ENCODE data around the gene PDLIM7.

PDLIM7 gene

DNA sequence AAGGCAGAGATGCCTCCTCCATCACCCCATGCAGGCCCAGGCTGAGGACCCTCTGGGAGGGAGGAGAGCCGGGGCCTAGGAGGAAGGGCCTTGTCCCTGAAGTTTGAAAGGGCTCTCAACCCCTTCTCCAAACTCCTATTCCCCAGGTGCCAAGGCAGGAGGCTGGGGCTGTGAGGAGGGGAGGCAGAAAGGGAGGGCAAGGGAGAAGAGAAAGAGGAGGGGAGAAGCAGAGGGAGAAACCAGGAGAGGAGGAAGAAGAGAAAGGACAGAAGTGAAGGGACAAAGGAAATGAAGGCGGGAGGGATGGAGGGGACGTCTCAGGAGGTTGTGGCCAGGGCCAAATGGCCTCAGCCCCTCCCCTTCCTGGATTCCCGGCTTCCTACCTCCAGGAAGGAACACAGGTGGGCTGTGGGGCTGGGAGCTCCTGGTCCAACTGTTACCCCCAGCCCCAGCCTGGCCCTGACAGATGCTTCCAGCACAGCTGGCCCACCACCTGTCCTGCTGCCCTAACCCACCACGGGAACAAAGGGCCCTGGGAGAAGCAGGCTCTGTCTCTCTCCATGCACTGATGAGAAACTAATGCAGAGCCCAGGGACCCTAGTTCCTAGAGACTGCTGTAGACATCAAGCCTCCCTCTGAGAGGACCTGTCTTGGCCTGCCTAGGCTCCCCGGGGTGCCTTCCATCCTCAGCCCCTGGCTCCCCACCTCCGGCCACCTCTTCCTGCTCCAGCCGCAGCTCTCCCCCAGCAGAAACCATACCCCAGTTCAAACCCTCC, 27.5 kb downstream of the PDLIM7 start:
- no peak for DNase-seq (ENCODE audit: extremely low spot score)
- ChIA-PET POLR2A (interaction anchor here (1.1 kb wide), 2 partner anchors 12 to 27 kb away, joined by 3 to 5 read pairs; no protein-coding TSS in a partner anchor), CTCF (no interaction called here)
- TF ChIP-seq LEF1 (IDR thresholded peaks at IDR 0.05; ENCODE audit: borderline replicate concordance), result no peak

DNA sequence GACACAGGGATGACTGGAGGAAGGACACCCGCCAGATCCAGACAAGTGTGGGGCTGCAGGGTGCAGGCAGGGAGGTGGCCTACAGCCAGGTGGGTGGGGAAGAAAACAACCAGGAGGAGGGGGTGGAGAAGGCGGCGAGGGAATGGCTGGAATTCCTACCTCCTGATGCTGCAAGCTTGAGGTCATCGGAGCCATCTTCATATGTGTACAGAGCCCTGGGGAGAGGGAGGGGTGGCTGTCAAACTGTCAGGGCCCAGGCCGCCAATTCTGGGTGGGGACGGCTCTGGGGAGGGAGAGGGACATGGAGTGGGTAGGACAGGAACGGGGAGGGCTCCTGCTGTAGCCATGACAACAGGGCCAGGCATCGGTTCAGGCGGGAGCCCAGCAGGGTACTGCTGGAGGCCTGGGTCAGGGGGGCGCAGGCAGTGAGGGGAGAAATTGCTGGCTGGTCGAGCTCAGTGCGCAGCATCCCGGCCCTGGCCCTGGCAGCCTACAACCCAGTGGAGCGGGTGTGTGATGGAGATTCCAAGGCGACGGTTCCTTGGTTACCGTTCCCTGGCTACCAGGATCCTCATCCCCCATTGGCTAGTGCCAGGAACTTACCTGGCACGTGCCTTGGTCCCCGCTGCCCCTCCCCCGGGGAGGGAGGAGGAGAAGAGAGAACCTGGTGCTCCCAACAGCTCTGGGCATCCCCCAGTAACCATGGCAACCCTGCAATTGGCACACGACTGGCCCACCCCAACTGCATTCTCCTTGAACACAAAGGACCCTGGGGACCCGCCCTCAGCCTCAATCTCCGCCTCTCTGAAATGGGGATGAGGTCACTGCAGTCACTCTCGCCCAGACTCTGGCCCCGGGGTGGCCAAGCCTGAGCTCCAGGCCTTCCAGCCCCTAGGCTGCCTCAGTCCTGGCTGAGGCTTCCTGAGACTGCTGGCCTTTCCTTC, 28.4 kb downstream of the PDLIM7 start:
- TF ChIP-seq, protein P1, sequence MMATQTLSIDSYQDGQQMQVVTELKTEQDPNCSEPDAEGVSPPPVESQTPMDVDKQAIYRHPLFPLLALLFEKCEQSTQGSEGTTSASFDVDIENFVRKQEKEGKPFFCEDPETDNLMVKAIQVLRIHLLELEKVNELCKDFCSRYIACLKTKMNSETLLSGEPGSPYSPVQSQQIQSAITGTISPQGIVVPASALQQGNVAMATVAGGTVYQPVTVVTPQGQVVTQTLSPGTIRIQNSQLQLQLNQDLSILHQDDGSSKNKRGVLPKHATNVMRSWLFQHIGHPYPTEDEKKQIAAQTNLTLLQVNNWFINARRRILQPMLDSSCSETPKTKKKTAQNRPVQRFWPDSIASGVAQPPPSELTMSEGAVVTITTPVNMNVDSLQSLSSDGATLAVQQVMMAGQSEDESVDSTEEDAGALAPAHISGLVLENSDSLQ (IDR thresholded peaks at IDR 0.05), result no peak
- TF ChIP-seq FOXK2 (IDR thresholded peaks at IDR 0.05) (no peak), CTBP1 (IDR thresholded peaks at IDR 0.05; ENCODE audit: borderline replicate concordance) (no peak), TARDBP (IDR thresholded peaks at IDR 0.05) (no peak), L3MBTL2 (conservative IDR thresholded peaks at IDR 0.05) (no peak), LEF1 (IDR thresholded peaks at IDR 0.05; ENCODE audit: borderline replicate concordance) (no peak), SUZ12 (IDR thresholded peaks at IDR 0.05) (no peak)
- no peak for DNase-seq (ENCODE audit: extremely low spot score)
- ChIA-PET POLR2A (interaction anchor here (1.1 kb wide), 2 partner anchors 11 to 28 kb away, joined by 3 to 5 read pairs; no protein-coding TSS in a partner anchor), CTCF (interaction anchor here (1.5 kb wide), 1 partner anchor 13 kb away, joined by 4 read pairs; no protein-coding TSS in a partner anchor)

DNA sequence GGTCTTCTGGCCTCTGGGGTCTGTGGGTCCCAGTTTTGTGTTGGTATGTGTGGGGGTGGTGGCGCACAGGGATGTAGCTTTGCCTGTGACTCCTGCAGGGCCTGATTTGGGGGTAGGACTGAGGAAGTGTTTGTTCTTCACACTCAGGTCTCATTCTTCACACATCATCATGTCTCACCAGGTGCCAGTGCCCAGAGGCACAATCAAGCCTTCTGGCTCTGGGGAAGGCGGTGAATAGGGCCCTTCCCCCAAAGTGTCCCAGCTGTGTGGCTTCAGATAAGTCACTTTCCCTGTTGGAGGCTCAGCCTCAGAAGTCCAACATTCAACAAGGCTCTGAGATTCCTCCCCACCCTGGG, 29.1 kb downstream of the PDLIM7 start:
- POLR2A ChIA-PET, result no interaction called here

DNA sequence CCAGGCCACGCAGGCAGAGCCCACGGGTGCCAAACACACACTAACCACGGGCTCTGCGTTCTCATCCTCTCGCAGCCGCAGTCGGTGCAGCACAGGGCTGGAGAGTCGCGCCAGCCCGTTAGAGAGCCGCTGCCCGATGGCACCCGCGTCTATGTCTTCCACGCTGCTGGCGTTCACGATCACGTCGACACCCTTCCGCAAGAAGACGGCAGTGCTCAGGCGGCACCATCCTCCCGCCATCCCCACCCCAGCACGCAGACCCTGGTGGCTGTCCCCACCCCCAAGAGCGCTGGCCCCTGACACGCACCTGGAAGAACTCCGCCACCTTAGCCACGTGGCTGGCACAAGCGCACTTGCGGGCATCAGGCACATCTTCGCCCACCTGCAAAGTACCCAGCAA, 30.0 kb downstream of the PDLIM7 start:
- POLR2A ChIA-PET, result no interaction called here
- no peak for TF ChIP-seq FOXK2 (IDR thresholded peaks at IDR 0.05)
- TF ChIP-seq ARNT (IDR thresholded peaks at IDR 0.05), result no peak
- TF ChIP-seq BHLHE40 (IDR thresholded peaks at IDR 0.05; ENCODE audit: borderline replicate concordance), result no peak
- TF ChIP-seq CTBP1 (IDR thresholded peaks at IDR 0.05; ENCODE audit: borderline replicate concordance), result no peak
- no peak for TF ChIP-seq HDGF (IDR thresholded peaks at IDR 0.05; ENCODE audit: borderline replicate concordance)
- TF ChIP-seq NFRKB (IDR thresholded peaks at IDR 0.05), result no peak
- TF ChIP-seq SUZ12 (IDR thresholded peaks at IDR 0.05), result no peak
- TF ChIP-seq, protein P1 (IDR thresholded peaks at IDR 0.05), result no peak
- no peak for TF ChIP-seq FOXA1 (IDR thresholded peaks at IDR 0.05)
- no peak for TF ChIP-seq L3MBTL2 (conservative IDR thresholded peaks at IDR 0.05)
- TF ChIP-seq ELF4 (IDR thresholded peaks at IDR 0.05), result no peak
- TF ChIP-seq TARDBP (IDR thresholded peaks at IDR 0.05), result no peak
- TF ChIP-seq FOXM1 (IDR thresholded peaks at IDR 0.05; ENCODE audit: borderline replicate concordance), result no peak
- TF ChIP-seq SP1 (IDR thresholded peaks at IDR 0.05), result no peak
- TF ChIP-seq LEF1 (IDR thresholded peaks at IDR 0.05; ENCODE audit: borderline replicate concordance), result no peak
- CTCF ChIA-PET, result no interaction called here
- DNase-seq (ENCODE audit: extremely low spot score), result no peak

More for the DNA sequence above, 29.1 kb downstream of the PDLIM7 start:
- DNase-seq (ENCODE audit: extremely low spot score), result no peak
- CTCF ChIA-PET, result interaction anchor here (1.5 kb wide), 1 partner anchor 12 kb away, joined by 4 read pairs; no protein-coding TSS in a partner anchor
- TF ChIP-seq FOXK2 (IDR thresholded peaks at IDR 0.05) (no peak), L3MBTL2 (conservative IDR thresholded peaks at IDR 0.05) (no peak), BHLHE40 (IDR thresholded peaks at IDR 0.05; ENCODE audit: borderline replicate concordance) (no peak), FOXA1 (IDR thresholded peaks at IDR 0.05) (no peak), LEF1 (IDR thresholded peaks at IDR 0.05; ENCODE audit: borderline replicate concordance) (no peak), HDGF (IDR thresholded peaks at IDR 0.05; ENCODE audit: borderline replicate concordance) (no peak), NFRKB (IDR thresholded peaks at IDR 0.05) (no peak), ARNT (IDR thresholded peaks at IDR 0.05) (no peak), FOXM1 (IDR thresholded peaks at IDR 0.05; ENCODE audit: borderline replicate concordance) (no peak), ELF4 (IDR thresholded peaks at IDR 0.05) (no peak), CTBP1 (IDR thresholded peaks at IDR 0.05; ENCODE audit: borderline replicate concordance) (no peak), ZNF384 (IDR thresholded peaks at IDR 0.05) (no peak), SUZ12 (IDR thresholded peaks at IDR 0.05) (no peak), SP1 (IDR thresholded peaks at IDR 0.05) (no peak), TARDBP (IDR thresholded peaks at IDR 0.05) (no peak)
- TF ChIP-seq, protein P1 (IDR thresholded peaks at IDR 0.05), result no peak

DNA sequence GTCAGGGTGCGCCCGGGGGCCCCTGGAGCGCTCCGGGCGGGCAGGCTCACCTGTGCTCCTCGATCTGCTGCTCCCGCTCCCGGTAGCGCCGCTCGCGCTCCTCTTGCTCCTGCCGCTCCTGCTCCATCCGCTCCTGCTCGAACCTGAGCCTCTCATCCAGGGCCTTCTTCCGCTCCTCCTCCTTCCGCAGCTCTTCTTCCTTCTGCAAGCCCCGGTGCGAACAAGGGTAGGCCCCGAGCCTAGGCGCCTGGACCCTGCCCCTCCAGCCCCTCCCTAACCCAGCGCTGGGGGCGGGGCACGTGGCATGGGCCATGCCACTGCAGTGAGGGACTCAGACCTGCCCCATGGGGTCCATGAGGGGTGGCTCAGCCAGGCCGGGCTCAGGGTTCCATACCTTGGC, 30.5 kb downstream of the PDLIM7 start:
- CTCF ChIA-PET, result no interaction called here
- TF ChIP-seq HDGF (IDR thresholded peaks at IDR 0.05; ENCODE audit: borderline replicate concordance) (no peak), TARDBP (IDR thresholded peaks at IDR 0.05) (no peak), FOXA1 (IDR thresholded peaks at IDR 0.05) (no peak), SUZ12 (IDR thresholded peaks at IDR 0.05) (no peak), ARNT (IDR thresholded peaks at IDR 0.05) (no peak), LEF1 (IDR thresholded peaks at IDR 0.05; ENCODE audit: borderline replicate concordance) (no peak), ELF4 (IDR thresholded peaks at IDR 0.05) (no peak), CTBP1 (IDR thresholded peaks at IDR 0.05; ENCODE audit: borderline replicate concordance) (no peak), ZNF384 (IDR thresholded peaks at IDR 0.05) (no peak), L3MBTL2 (conservative IDR thresholded peaks at IDR 0.05) (no peak), FOXM1 (IDR thresholded peaks at IDR 0.05; ENCODE audit: borderline replicate concordance) (no peak), SP1 (IDR thresholded peaks at IDR 0.05) (no peak), BHLHE40 (IDR thresholded peaks at IDR 0.05; ENCODE audit: borderline replicate concordance) (no peak)
- TF ChIP-seq, protein P1 (IDR thresholded peaks at IDR 0.05), result no peak
- no peak for DNase-seq (ENCODE audit: extremely low spot score)
- POLR2A ChIA-PET, result no interaction called here

Measured in HEK293T (cell line).